Measurements from ENCODE around the gene CYP2W1. TPM values are rescaled to one million over a fixed set of nuclear protein-coding genes. Genes with fewer than 3 reads are reported as not detected.
"Not testable (repeated sequence)": the region's sequence is repeated elsewhere in the genome, so short reads cannot be mapped to it uniquely, and the experiment has no call there.

CYP2W1 gene
- total and polyA plus RNA-seq, 3 experiments from 2014 or later: not detected

- H3K4me3 ChIP-seq (ENCODE audit: low read length): no peak overlapping the region
- peak in 1 of 5 donors; percentile 43 for DNase-seq
- H3K27ac ChIP-seq (ENCODE audit: low read depth, low read length): no peak overlapping the region
- peaks cover 2 to 7% of the 10 kb centered on the region in 2 donors for H3K27me3 Mint-ChIP-seq
- H3K9me3 ChIP-seq (ENCODE audit: low read length): no peaks in the 10 kb centered on the region
- ChIA-PET POLR2A (no interaction called here), CTCF (no interaction called here)
- no peaks in the 10 kb centered on the region for H3K9me3 Mint-ChIP-seq
- no peak overlapping the region for H3K4me3 Mint-ChIP-seq
- no peaks in the 10 kb centered on the region for H3K36me3 Mint-ChIP-seq
- no peaks in the 10 kb centered on the region for H3K36me3 ChIP-seq (ENCODE audit: insufficient read depth, low read length)
- no peak overlapping the region for H3K27ac Mint-ChIP-seq
- H3K4me1 ChIP-seq (ENCODE audit: insufficient read depth, low read length): peaks cover 16% of the 10 kb centered on the region
- no peaks in the 10 kb centered on the region for H3K27me3 ChIP-seq (ENCODE audit: insufficient read depth, low read length, poor library complexity, severe bottlenecking)
- H3K4me1 Mint-ChIP-seq: peaks cover 10 to 29% (median 12%) of the 10 kb centered on the region in 3 donors
Measured at GRCh38 chr7:960269-960871, 22.6 kb upstream of the CYP2W1 start.

- POLR2A ChIA-PET; H3K27me3 ChIP-seq (ENCODE audit: insufficient read depth, low read length, poor library complexity, severe bottlenecking); H3K4me3 ChIP-seq (ENCODE audit: low read length); H3K36me3 Mint-ChIP-seq; CTCF ChIA-PET; H3K27me3 Mint-ChIP-seq; H3K27ac Mint-ChIP-seq; H3K9me3 ChIP-seq (ENCODE audit: low read length); H3K4me3 Mint-ChIP-seq; H3K36me3 ChIP-seq (ENCODE audit: insufficient read depth, low read length); H3K9me3 Mint-ChIP-seq; H3K27ac ChIP-seq (ENCODE audit: low read depth, low read length): not testable (repeated sequence)
- peak in 1 of 5 donors; percentile 37 for DNase-seq
- peaks cover 16% of the 10 kb centered on the region for H3K4me1 ChIP-seq (ENCODE audit: insufficient read depth, low read length)
- H3K4me1 Mint-ChIP-seq: peaks cover 10 to 28% (median 12%) of the 10 kb centered on the region in 3 donors
Measured at GRCh38 chr7:960972-961371, 22.0 kb upstream of the CYP2W1 start.

- ChIA-PET POLR2A (no interaction called here), CTCF (no interaction called here)
- Mint-ChIP-seq H3K4me1 (peaks cover 12 to 30% (median 15%) of the 10 kb centered on the region in 3 donors), H3K9me3 (no peaks in the 10 kb centered on the region), H3K4me3 (peak overlapping the region in 1 of 7 donors; percentile 70), H3K27me3 (peaks cover 0 to 7% of the 10 kb centered on the region in 2 donors), H3K27ac (no peak overlapping the region), H3K36me3 (peaks cover 0 to 6% (median 0%) of the 10 kb centered on the region in 3 donors)
- H3K36me3 ChIP-seq (ENCODE audit: insufficient read depth, low read length): no peaks in the 10 kb centered on the region
- H3K27me3 ChIP-seq (ENCODE audit: insufficient read depth, low read length, poor library complexity, severe bottlenecking): no peaks in the 10 kb centered on the region
- no peak overlapping the region for H3K27ac ChIP-seq (ENCODE audit: low read depth, low read length)
- peak in 1 of 5 donors; percentile 41 for DNase-seq
- H3K4me1 ChIP-seq (ENCODE audit: insufficient read depth, low read length): peaks cover 16% of the 10 kb centered on the region
- no peaks in the 10 kb centered on the region for H3K9me3 ChIP-seq (ENCODE audit: low read length)
- no peak overlapping the region for H3K4me3 ChIP-seq (ENCODE audit: low read length)
Measured at GRCh38 chr7:961546-962400, 21.2 kb upstream of the CYP2W1 start.

- ChIA-PET POLR2A (no interaction called here), CTCF (no interaction called here)
- Histone ChIP-seq H3K9me3 (ENCODE audit: low read length) (no peaks in the 10 kb centered on the region), H3K27ac (ENCODE audit: low read depth, low read length) (no peak overlapping the region), H3K4me1 (ENCODE audit: insufficient read depth, low read length) (peaks cover 16% of the 10 kb centered on the region), H3K36me3 (ENCODE audit: insufficient read depth, low read length) (peaks cover 2% of the 10 kb centered on the region), H3K27me3 (ENCODE audit: insufficient read depth, low read length, poor library complexity, severe bottlenecking) (no peaks in the 10 kb centered on the region), H3K4me3 (ENCODE audit: low read length) (no peak overlapping the region)
- Mint-ChIP-seq H3K4me1 (peaks cover 12 to 30% (median 15%) of the 10 kb centered on the region in 3 donors), H3K27ac (peak overlapping the region in 1 of 8 donors; percentile 14), H3K36me3 (peaks cover 0 to 14% (median 0%) of the 10 kb centered on the region in 3 donors), H3K9me3 (no peaks in the 10 kb centered on the region), H3K27me3 (peaks cover 0 to 7% of the 10 kb centered on the region in 2 donors), H3K4me3 (no peak overlapping the region)
- DNase-seq: peak in 1 of 5 donors; percentile 44
Measured at GRCh38 chr7:962401-963081, 20.4 kb upstream of the CYP2W1 start.

GRCh38 chr7:963236-964078 lies 19.5 kb upstream of the CYP2W1 start:
- Mint-ChIP-seq H3K9me3 (no peaks in the 10 kb centered on the region), H3K4me3 (peak overlapping the region in 4 of 7 donors; percentile 13 to 46 (median 40)), H3K27ac (peak overlapping the region in 2 of 8 donors; percentile 33 to 34), H3K27me3 (peaks cover 0 to 7% of the 10 kb centered on the region in 2 donors), H3K4me1 (peaks cover 15 to 34% (median 16%) of the 10 kb centered on the region in 3 donors), H3K36me3 (peaks cover 0 to 23% (median 0%) of the 10 kb centered on the region in 3 donors)
- DNase-seq: peak in 1 of 5 donors; percentile 49
- POLR2A ChIA-PET: no interaction called here
- Histone ChIP-seq H3K9me3 (ENCODE audit: low read length) (no peaks in the 10 kb centered on the region), H3K27me3 (ENCODE audit: insufficient read depth, low read length, poor library complexity, severe bottlenecking) (no peaks in the 10 kb centered on the region), H3K36me3 (ENCODE audit: insufficient read depth, low read length) (peaks cover 11% of the 10 kb centered on the region), H3K27ac (ENCODE audit: low read depth, low read length) (no peak overlapping the region), H3K4me1 (ENCODE audit: insufficient read depth, low read length) (peaks cover 16% of the 10 kb centered on the region), H3K4me3 (ENCODE audit: low read length) (no peak overlapping the region)
- CTCF ChIA-PET: no interaction called here

GRCh38 chr7:964401-965231 lies 18.4 kb upstream of the CYP2W1 start:
- ChIA-PET CTCF (no interaction called here), POLR2A (no interaction called here)
- no peaks in the 10 kb centered on the region for H3K27me3 ChIP-seq (ENCODE audit: insufficient read depth, low read length, poor library complexity, severe bottlenecking)
- no peak overlapping the region for H3K4me3 ChIP-seq (ENCODE audit: low read length)
- peaks cover 15 to 34% (median 16%) of the 10 kb centered on the region in 3 donors for H3K4me1 Mint-ChIP-seq
- no peaks in the 10 kb centered on the region for H3K9me3 Mint-ChIP-seq
- H3K27me3 Mint-ChIP-seq: peaks cover 0 to 7% of the 10 kb centered on the region in 2 donors
- H3K36me3 ChIP-seq (ENCODE audit: insufficient read depth, low read length): peaks cover 16% of the 10 kb centered on the region
- H3K36me3 Mint-ChIP-seq: peaks cover 0 to 34% (median 0%) of the 10 kb centered on the region in 3 donors
- H3K9me3 ChIP-seq (ENCODE audit: low read length): no peaks in the 10 kb centered on the region
- no peak overlapping the region for H3K27ac ChIP-seq (ENCODE audit: low read depth, low read length)
- H3K4me3 Mint-ChIP-seq: peak overlapping the region in 1 of 7 donors; percentile 20
- H3K4me1 ChIP-seq (ENCODE audit: insufficient read depth, low read length): peaks cover 16% of the 10 kb centered on the region
- DNase-seq: peak in 1 of 5 donors; percentile 38
- H3K27ac Mint-ChIP-seq: peak overlapping the region in 1 of 8 donors; percentile 82

Measured in CD8-positive, alpha-beta memory T cell (primary cell).